Measurements from ENCODE around the gene NEU3.
A peak's percentile ranks its signal among the peaks of the same experiment; 100 is the strongest.
"Not testable (repeated sequence)": the region's sequence is repeated elsewhere in the genome, so short reads cannot be mapped to it uniquely, and the experiment has no call there.

NEU3 gene

DNA sequence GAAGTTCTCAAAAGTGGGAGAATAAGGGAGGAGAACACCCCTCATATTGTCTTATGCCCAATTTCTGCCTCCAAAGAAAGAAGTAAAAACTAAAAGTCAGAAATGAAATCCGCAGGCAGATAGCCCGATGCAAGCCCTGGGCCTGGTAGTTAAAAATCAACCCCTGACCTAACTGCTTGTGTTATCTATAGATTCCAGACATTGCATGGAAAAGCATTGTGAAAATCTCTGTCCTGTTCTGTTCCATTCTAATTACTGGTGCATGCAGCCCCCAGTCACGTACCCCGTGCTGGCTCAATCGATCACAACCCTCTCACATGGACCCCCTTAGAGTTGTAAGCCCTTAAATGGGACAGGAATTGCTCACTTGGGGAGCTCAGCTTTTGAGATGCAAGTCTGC lies 57.9 kb downstream of the NEU3 start:
- H3K27ac ChIP-seq (ENCODE audit: low read length, poor library complexity, severe bottlenecking), result peak overlapping the region; percentile 92
- H2BK120ac ChIP-seq (ENCODE audit: low read depth, low read length); H3K4ac ChIP-seq (ENCODE audit: low read depth in 1 of 2, low read length in 2 of 2); H2BK12ac ChIP-seq (ENCODE audit: low read length in 2 of 2); H2AFZ ChIP-seq (ENCODE audit: low read depth, low read length); H2BK5ac ChIP-seq (ENCODE audit: low read depth, low read length, poor library complexity, severe bottlenecking); DNase-seq; H4K91ac ChIP-seq (ENCODE audit: low read length); H3K9me3 ChIP-seq (ENCODE audit: control insufficient read depth, low read length); H2AK5ac ChIP-seq (ENCODE audit: low read length, severe bottlenecking); H3K18ac ChIP-seq (ENCODE audit: low read depth in 1 of 2, low read length in 2 of 2); H3K23ac ChIP-seq (ENCODE audit: low read length in 2 of 2); H2BK15ac ChIP-seq (ENCODE audit: low read depth, poor library complexity, severe bottlenecking); H3K14ac ChIP-seq (ENCODE audit: low read length in 2 of 2); H4K8ac ChIP-seq (ENCODE audit: low read length); H3K4me3 ChIP-seq (ENCODE audit: insufficient read depth in 1 of 2, low read depth in 1 of 2, low read length in 2 of 2); H3K36me3 ChIP-seq (ENCODE audit: control insufficient read depth in 1 of 2, insufficient read depth in 2 of 2, low read depth in 1 of 2, low read length in 2 of 2); H3K27me3 ChIP-seq (ENCODE audit: control insufficient read depth in 1 of 2, insufficient read depth in 1 of 2, low read length in 2 of 2); H3K9ac ChIP-seq (ENCODE audit: low read length); H3K4me2 ChIP-seq (ENCODE audit: low read length, poor library complexity, severe bottlenecking): not testable (repeated sequence)
- H3K4me1 ChIP-seq (ENCODE audit: control insufficient read depth, insufficient read depth, low read depth, low read length), result peaks cover 13% of the 10 kb centered on the region
- peaks cover 10% of the 10 kb centered on the region for H3K79me1 ChIP-seq (replicated peaks; ENCODE audit: low read length, poor library complexity, severe bottlenecking)
- 71% methylated on average over 5 of the region's 5 CpGs for WGBS

GRCh38 chr11:75047191-75047590 lies 58.5 kb downstream of the NEU3 start:
- no peak for DNase-seq
- no peak overlapping the region for H3K9ac ChIP-seq (ENCODE audit: low read length)
- peaks cover 0 to 7% of the 10 kb centered on the region in 2 experiments for H3K36me3 ChIP-seq (ENCODE audit: control insufficient read depth in 1 of 2, insufficient read depth in 2 of 2, low read depth in 1 of 2, low read length in 2 of 2)
- H3K4me1 ChIP-seq (ENCODE audit: control insufficient read depth, insufficient read depth, low read depth, low read length), result peaks cover 13% of the 10 kb centered on the region
- peak overlapping the region; percentile 92 for H3K27ac ChIP-seq (ENCODE audit: low read length, poor library complexity, severe bottlenecking)
- H3K4ac ChIP-seq (ENCODE audit: low read depth in 1 of 2, low read length in 2 of 2), result no peak overlapping the region
- no peak overlapping the region for H3K4me3 ChIP-seq (ENCODE audit: insufficient read depth in 1 of 2, low read depth in 1 of 2, low read length in 2 of 2)
- H4K8ac ChIP-seq (ENCODE audit: low read length), result no peak overlapping the region
- no peak overlapping the region for H2AK5ac ChIP-seq (ENCODE audit: low read length, severe bottlenecking)
- H2AFZ ChIP-seq (ENCODE audit: low read depth, low read length), result no peak overlapping the region
- WGBS, result 49% methylated on average over 4 of the region's 4 CpGs
- H3K4me2 ChIP-seq (ENCODE audit: low read length, poor library complexity, severe bottlenecking), result peak overlapping the region; percentile 10
- no peaks in the 10 kb centered on the region for H3K27me3 ChIP-seq (ENCODE audit: control insufficient read depth in 1 of 2, insufficient read depth in 1 of 2, low read length in 2 of 2)
- H3K9me3 ChIP-seq (ENCODE audit: control insufficient read depth, low read length), result peaks cover 11% of the 10 kb centered on the region
- no peak overlapping the region for H2BK5ac ChIP-seq (ENCODE audit: low read depth, low read length, poor library complexity, severe bottlenecking)
- no peak overlapping the region for H3K18ac ChIP-seq (ENCODE audit: low read depth in 1 of 2, low read length in 2 of 2)
- H3K23ac ChIP-seq (ENCODE audit: low read length in 2 of 2), result no peak overlapping the region
- no peak overlapping the region for H4K91ac ChIP-seq (ENCODE audit: low read length)
- H2BK12ac ChIP-seq (ENCODE audit: low read length in 2 of 2), result no peak overlapping the region
- H2BK120ac ChIP-seq (ENCODE audit: low read depth, low read length), result no peak overlapping the region
- no peak overlapping the region for H2BK15ac ChIP-seq (ENCODE audit: low read depth, poor library complexity, severe bottlenecking)
- no peak overlapping the region for H3K14ac ChIP-seq (ENCODE audit: low read length in 2 of 2)
- peaks cover 10% of the 10 kb centered on the region for H3K79me1 ChIP-seq (replicated peaks; ENCODE audit: low read length, poor library complexity, severe bottlenecking)

GRCh38 chr11:75049501-75050266 lies 61.0 kb downstream of the NEU3 start:
- not testable (repeated sequence) for H3K4me2 ChIP-seq (ENCODE audit: low read length, poor library complexity, severe bottlenecking); H3K36me3 ChIP-seq (ENCODE audit: control insufficient read depth in 1 of 2, insufficient read depth in 2 of 2, low read depth in 1 of 2, low read length in 2 of 2); H2BK12ac ChIP-seq (ENCODE audit: low read length in 2 of 2); H3K4me3 ChIP-seq (ENCODE audit: insufficient read depth in 1 of 2, low read depth in 1 of 2, low read length in 2 of 2); H3K4ac ChIP-seq (ENCODE audit: low read depth in 1 of 2, low read length in 2 of 2); H3K27me3 ChIP-seq (ENCODE audit: control insufficient read depth in 1 of 2, insufficient read depth in 1 of 2, low read length in 2 of 2); H2BK120ac ChIP-seq (ENCODE audit: low read depth, low read length); H4K8ac ChIP-seq (ENCODE audit: low read length); DNase-seq; H4K91ac ChIP-seq (ENCODE audit: low read length); H2BK15ac ChIP-seq (ENCODE audit: low read depth, poor library complexity, severe bottlenecking); H3K79me1 ChIP-seq (replicated peaks; ENCODE audit: low read length, poor library complexity, severe bottlenecking); H3K9ac ChIP-seq (ENCODE audit: low read length); H2AFZ ChIP-seq (ENCODE audit: low read depth, low read length); H3K23ac ChIP-seq (ENCODE audit: low read length in 2 of 2); H3K18ac ChIP-seq (ENCODE audit: low read depth in 1 of 2, low read length in 2 of 2); H3K4me1 ChIP-seq (ENCODE audit: control insufficient read depth, insufficient read depth, low read depth, low read length); H3K14ac ChIP-seq (ENCODE audit: low read length in 2 of 2)
- Histone ChIP-seq H3K9me3 (ENCODE audit: control insufficient read depth, low read length) (peaks cover 29% of the 10 kb centered on the region), H2BK5ac (ENCODE audit: low read depth, low read length, poor library complexity, severe bottlenecking) (peak overlapping the region; percentile 21), H3K27ac (ENCODE audit: low read length, poor library complexity, severe bottlenecking) (peak overlapping the region; percentile 80), H2AK5ac (ENCODE audit: low read length, severe bottlenecking) (peak overlapping the region; percentile 11)
- 97% methylated on average over 2 of the region's 8 CpGs for WGBS

- Histone ChIP-seq H3K27ac (ENCODE audit: low read length, poor library complexity, severe bottlenecking) (peak overlapping the region; percentile 80), H3K4me1 (ENCODE audit: control insufficient read depth, insufficient read depth, low read depth, low read length) (peaks cover 7% of the 10 kb centered on the region), H2BK15ac (ENCODE audit: low read depth, poor library complexity, severe bottlenecking) (no peak overlapping the region), H2BK12ac (ENCODE audit: low read length in 2 of 2) (no peak overlapping the region), H4K91ac (ENCODE audit: low read length) (no peak overlapping the region), H3K4me2 (ENCODE audit: low read length, poor library complexity, severe bottlenecking) (no peak overlapping the region), H3K14ac (ENCODE audit: low read length in 2 of 2) (no peak overlapping the region), H3K36me3 (ENCODE audit: control insufficient read depth in 1 of 2, insufficient read depth in 2 of 2, low read depth in 1 of 2, low read length in 2 of 2) (no peaks in the 10 kb centered on the region), H3K27me3 (ENCODE audit: control insufficient read depth in 1 of 2, insufficient read depth in 1 of 2, low read length in 2 of 2) (no peaks in the 10 kb centered on the region), H3K4ac (ENCODE audit: low read depth in 1 of 2, low read length in 2 of 2) (no peak overlapping the region), H2BK5ac (ENCODE audit: low read depth, low read length, poor library complexity, severe bottlenecking) (no peak overlapping the region), H3K9me3 (ENCODE audit: control insufficient read depth, low read length) (peaks cover 29% of the 10 kb centered on the region), H2AK5ac (ENCODE audit: low read length, severe bottlenecking) (peak overlapping the region; percentile 71), H3K79me1 (replicated peaks; ENCODE audit: low read length, poor library complexity, severe bottlenecking) (peaks cover 4% of the 10 kb centered on the region), H3K9ac (ENCODE audit: low read length) (no peak overlapping the region), H2BK120ac (ENCODE audit: low read depth, low read length) (no peak overlapping the region), H2AFZ (ENCODE audit: low read depth, low read length) (no peak overlapping the region), H3K23ac (ENCODE audit: low read length in 2 of 2) (no peak overlapping the region), H3K18ac (ENCODE audit: low read depth in 1 of 2, low read length in 2 of 2) (no peak overlapping the region), H3K4me3 (ENCODE audit: insufficient read depth in 1 of 2, low read depth in 1 of 2, low read length in 2 of 2) (no peak overlapping the region), H4K8ac (ENCODE audit: low read length) (no peak overlapping the region)
- DNase-seq, result no peak
- 98% methylated on average over 4 of the region's 4 CpGs for WGBS
Measured at GRCh38 chr11:75050516-75050915, 61.8 kb downstream of the NEU3 start.

Measured in mesenchymal stem cell (in vitro differentiated cells and primary cell).